H9 (cell line): ENCODE data around the gene SH3RF3. TPM values are rescaled to one million over a fixed set of nuclear protein-coding genes. Genes with fewer than 3 reads are reported as not detected.
A peak's percentile ranks its signal among the peaks of the same experiment; 100 is the strongest.

Experiments used
- DNase-seq: peaks from one replicate; pipeline ENCODE4 v3.0.0-alpha.2; 2017
- H2AFZ ChIP-seq: one replicate; pipeline ENCODE4 v1.6.1; 2013; ENCODE audit warnings: mild to moderate bottlenecking, low read length, control low read depth, moderate library complexity
- H2AK5ac ChIP-seq: 2 replicates; pipeline ENCODE4 v1.6.1; 2013; ENCODE audit warnings: low read length, control low read depth, mixed read lengths; ENCODE audit not compliant: insufficient read length
- H2BK120ac ChIP-seq: one replicate; pipeline ENCODE4 v1.6.1; 2013; ENCODE audit warnings: low read depth, mild to moderate bottlenecking, low read length, control low read depth, inconsistent platforms; ENCODE audit not compliant: poor library complexity, severe bottlenecking
- H2BK12ac ChIP-seq: 2 replicates; pipeline ENCODE4 v1.6.1; 2013; ENCODE audit warnings: low read length, control low read depth, mixed read lengths, low read depth; ENCODE audit not compliant: insufficient read length
- H2BK15ac ChIP-seq: 2 replicates; pipeline ENCODE4 v1.6.1; 2013; ENCODE audit warnings: low read depth, low read length, control low read depth
- H2BK20ac ChIP-seq: one replicate; pipeline ENCODE4 v1.6.1; 2013; ENCODE audit warnings: low read depth, mild to moderate bottlenecking, low read length, control low read depth, inconsistent platforms; ENCODE audit not compliant: poor library complexity, severe bottlenecking
- H2BK5ac ChIP-seq: 2 replicates; pipeline ENCODE4 v1.6.1; 2013; ENCODE audit warnings: low read length, control low read depth, mixed read lengths; ENCODE audit not compliant: insufficient read length
- H3K14ac ChIP-seq: 2 replicates; pipeline ENCODE4 v1.6.1; 2013; ENCODE audit warnings: low read length, control low read depth; ENCODE audit not compliant: insufficient read depth
- H3K18ac ChIP-seq: 2 replicates; pipeline ENCODE4 v1.6.1; 2013; ENCODE audit warnings: low read depth, mild to moderate bottlenecking, mixed read lengths, low read length, control low read depth; ENCODE audit not compliant: insufficient read length
- H3K23ac ChIP-seq: 2 replicates; pipeline ENCODE4 v1.6.1; 2013; ENCODE audit warnings: low read length, control low read depth, mixed read lengths, low read depth; ENCODE audit not compliant: insufficient read length
- H3K23me2 ChIP-seq: 2 replicates; pipeline ENCODE4 v1.6.1; 2013; ENCODE audit warnings: low read depth, mild to moderate bottlenecking, mixed read lengths, low read length, control low read depth; ENCODE audit not compliant: insufficient read length, poor library complexity, severe bottlenecking
- H3K27ac ChIP-seq: 2 replicates; pipeline ENCODE4 v1.5.1; 2013; ENCODE audit warnings: low read length, control low read depth, mixed read lengths, low read depth; ENCODE audit not compliant: insufficient read length
- H3K27me3 ChIP-seq: 2 replicates; pipeline ENCODE4 v1.6.1; 2013; ENCODE audit warnings: low read length, control low read depth, inconsistent platforms; ENCODE audit not compliant: insufficient read depth
- H3K4ac ChIP-seq: 2 replicates; pipeline ENCODE4 v1.6.1; 2013; ENCODE audit warnings: low read depth, mild to moderate bottlenecking, control low read depth, inconsistent platforms, low read length, moderate library complexity
- H3K4me1 ChIP-seq: 2 replicates; pipeline ENCODE4 v1.6.1; 2013; ENCODE audit warnings: low read length, control low read depth, inconsistent platforms; ENCODE audit not compliant: insufficient read depth
- H3K4me2 ChIP-seq: 2 replicates; pipeline ENCODE4 v1.6.1; 2013; ENCODE audit warnings: low read length, control low read depth, mixed read lengths; ENCODE audit not compliant: insufficient read length, insufficient read depth
- H3K56ac ChIP-seq: 2 replicates; pipeline ENCODE4 v1.6.1; 2013; ENCODE audit warnings: low read depth, mild to moderate bottlenecking, mixed read lengths, low read length, control low read depth; ENCODE audit not compliant: insufficient read length
- H3K79me1 ChIP-seq: 2 replicates; pipeline ENCODE4 v1.6.1; 2013; ENCODE audit warnings: low read depth, mild to moderate bottlenecking, moderate library complexity, low read length, control low read depth, inconsistent platforms; ENCODE audit not compliant: insufficient read depth, poor library complexity, severe bottlenecking
- H3K79me2 ChIP-seq: 2 replicates; pipeline ENCODE4 v1.6.1; 2013; ENCODE audit warnings: low read length, control low read depth, inconsistent platforms; ENCODE audit not compliant: insufficient read depth
- H3K9ac ChIP-seq: 2 replicates; pipeline ENCODE4 v1.6.1; 2013; ENCODE audit warnings: low read length, control low read depth, mixed read lengths; ENCODE audit not compliant: insufficient read length; ENCODE audit errors: extremely low read depth
- H3K9me3 ChIP-seq: one replicate; pipeline ENCODE4 v1.6.1; 2013; ENCODE audit warnings: low read depth, low read length, inconsistent platforms; ENCODE audit not compliant: control insufficient read depth
- H3T11ph ChIP-seq: one replicate; pipeline ENCODE4 v1.6.1; 2013; ENCODE audit warnings: mild to moderate bottlenecking, low read length, control low read depth, inconsistent platforms
- H4K20me1 ChIP-seq: one replicate; pipeline ENCODE4 v1.6.1; 2013; ENCODE audit not compliant: control insufficient read depth, insufficient read length, insufficient read depth
- H4K5ac ChIP-seq: 2 replicates; pipeline ENCODE4 v1.6.1; 2013; ENCODE audit warnings: low read depth, mild to moderate bottlenecking, mixed read lengths, low read length, control low read depth; ENCODE audit not compliant: insufficient read length
- H4K8ac ChIP-seq: replicated peaks from 2 replicates; pipeline ENCODE4 v1.6.1; 2013; ENCODE audit warnings: low read length, control low read depth, mixed read lengths, low read depth; ENCODE audit not compliant: insufficient read length
- H4K91ac ChIP-seq: 2 replicates; pipeline ENCODE4 v1.6.1; 2013; ENCODE audit warnings: low read depth, mild to moderate bottlenecking, moderate library complexity, mixed read lengths, low read length, control low read depth; ENCODE audit not compliant: insufficient read length
- H3K27ac Mint-ChIP-seq, 3 experiments: 2 replicates in 2 of 3; 3 replicates in 1 of 3; pipeline ENCODE4 v1.8.0; 2020 to 2021; ENCODE audit warnings: mixed read lengths in 3 of 3, mild to moderate bottlenecking in 1 of 3, moderate library complexity in 1 of 3
- H3K27me3 Mint-ChIP-seq: 2 replicates; pipeline ENCODE4 v1.8.0; 2021; ENCODE audit warnings: low read depth, mild to moderate bottlenecking, moderate library complexity, mixed read lengths
- H3K36me3 Mint-ChIP-seq, 3 experiments: 2 replicates in 2 of 3; 3 replicates in 1 of 3; pipeline ENCODE4 v1.8.0; 2020 to 2021; ENCODE audit warnings: low read depth in 3 of 3, mixed read lengths in 3 of 3; ENCODE audit not compliant: insufficient read depth in 1 of 3
- H3K4me1 Mint-ChIP-seq, 2 experiments: 2 replicates each; pipeline ENCODE4 v1.8.0; 2020; ENCODE audit warnings: mixed read lengths in 2 of 2
- H3K4me3 Mint-ChIP-seq, 2 experiments: 2 replicates in 1 of 2; 3 replicates in 1 of 2; pipeline ENCODE4 v1.8.0; 2020 to 2021; ENCODE audit warnings: mild to moderate bottlenecking in 2 of 2, mixed read lengths in 2 of 2, moderate library complexity in 1 of 2
- H3K9me3 Mint-ChIP-seq, 2 experiments: 2 replicates in 1 of 2; 3 replicates in 1 of 2; pipeline ENCODE4 v1.8.0; 2020; ENCODE audit warnings: mild to moderate bottlenecking in 2 of 2, mixed read lengths in 2 of 2, moderate library complexity in 1 of 2
- CTCF ChIP-seq: fragments of 200-600 bp; sonication (generic); conservative IDR thresholded peaks from 3 replicates; pipeline ENCODE4 v1.8.0; 2021; ENCODE audit warnings: antibody characterized with exemption, mild to moderate bottlenecking
- WGBS: extraction: QIAGEN DNeasy Blood & Tissue Kit; methylation state at CpG from one replicate; pipeline ENCODE4 v1.1.7; 2013; ENCODE audit warnings: missing lambda C conversion rate, low lambda C conversion rate, mixed read lengths; ENCODE audit not compliant: insufficient read length; ENCODE audit errors: extremely low coverage; 5-methylcytosine and 5-hydroxymethylcytosine counted together
- total RNA-seq: library from RNA; stranded (reverse); gene quantifications from 2 replicates; pipeline ENCODE4 v1.2.1, GENCODE V29; 2021

SH3RF3 gene
- total RNA-seq, 1 experiment from 2014 or later, result 0.46 TPM

- H2AFZ ChIP-seq, result no peak overlapping the region
- no peak overlapping the region for H3K14ac ChIP-seq
- Mint-ChIP-seq H3K36me3 (peaks cover 2 to 5% (median 4%) of the 10 kb centered on the region in 3 experiments; a peak in 6 of 7 replicates), H3K4me3 (no peak overlapping the region), H3K9me3 (peaks cover 4 to 10% of the 10 kb centered on the region in 2 experiments), H3K27me3 (peaks cover 1% of the 10 kb centered on the region), H3K4me1 (peaks cover 8 to 10% of the 10 kb centered on the region in 2 experiments), H3K27ac (peak overlapping the region in 1 of 3 experiments; percentile 54; a peak in 1 of 7 replicates)
- no peak overlapping the region for H2BK15ac ChIP-seq
- H2BK5ac ChIP-seq, result no peak overlapping the region
- no peak overlapping the region for H3K56ac ChIP-seq
- H3K23me2 ChIP-seq, result no peaks in the 10 kb centered on the region
- H4K91ac ChIP-seq, result no peak overlapping the region
- H3K9ac ChIP-seq, result no peak overlapping the region
- H2BK20ac ChIP-seq, result no peak overlapping the region
- H2BK12ac ChIP-seq, result no peak overlapping the region
- no peaks in the 10 kb centered on the region for H3K9me3 ChIP-seq
- no peak overlapping the region for H4K8ac ChIP-seq
- H3K79me2 ChIP-seq, result no peaks in the 10 kb centered on the region
- no peaks in the 10 kb centered on the region for H3K79me1 ChIP-seq
- TF ChIP-seq CTCF, result no peak
- H3K4me1 ChIP-seq, result no peaks in the 10 kb centered on the region
- H2BK120ac ChIP-seq, result no peak overlapping the region
- H3K27ac ChIP-seq, result no peak overlapping the region
- DNase-seq, result no peak
- H4K20me1 ChIP-seq, result no peaks in the 10 kb centered on the region
- no peaks in the 10 kb centered on the region for H3K27me3 ChIP-seq
- no peak overlapping the region for H3K4ac ChIP-seq
- no CpG with 5 or more reads among the region's 4 CpGs for WGBS
- H3K4me2 ChIP-seq, result no peak overlapping the region
- H4K5ac ChIP-seq, result no peak overlapping the region
- H3K23ac ChIP-seq, result no peak overlapping the region
- no peak overlapping the region for H2AK5ac ChIP-seq
- H3T11ph ChIP-seq, result no peak overlapping the region
- no peak overlapping the region for H3K18ac ChIP-seq
Observed at GRCh38 chr2:109325570-109325969, 196.6 kb downstream of the SH3RF3 start.
